Heart right ventricle (tissue), 16 donors: ENCODE data around the gene ZFAND5. TPM values are rescaled to one million over a fixed set of nuclear protein-coding genes. Genes with fewer than 3 reads are reported as not detected.

Experiments used
- ATAC-seq, 8 donors: fragments of 200-7000 bp; cut with Tn5 transposase; one replicate each; pipeline ENCODE4 v1.9.1; 2020; ENCODE audit warnings: mild to moderate bottlenecking in 8 of 8, moderate library complexity in 8 of 8, moderate number of reproducible peaks in 1 of 8
- DNase-seq, 2 donors: peaks; one replicate each; pipeline ENCODE4 v3.0.0-alpha.2; 2020
- H3K27ac ChIP-seq, 10 donors: fragments of 200-600 bp; sonication (generic) in 2 of 10; one replicate each; pipeline versions ENCODE4 v1.5.0 to v1.8.0; 2020 to 2022; ENCODE audit warnings: mild to moderate bottlenecking in 3 of 10
- H3K27me3 ChIP-seq, 7 donors: fragments of 200-600 bp; one replicate each; pipeline ENCODE4 v1.8.0; 2021 to 2022; ENCODE audit warnings: mild to moderate bottlenecking in 2 of 7
- H3K36me3 ChIP-seq, 9 donors: fragments of 200-600 bp; sonication (generic) in 1 of 9; one replicate each; pipeline versions ENCODE4 v1.5.0 to v1.8.0; 2020 to 2022; ENCODE audit warnings: mild to moderate bottlenecking in 2 of 9
- H3K4me1 ChIP-seq, 9 donors: fragments of 200-600 bp; sonication (generic) in 1 of 9; one replicate each; pipeline versions ENCODE4 v1.5.0 to v1.8.0; 2020 to 2022; ENCODE audit warnings: mild to moderate bottlenecking in 4 of 9
- H3K4me3 ChIP-seq, 10 donors: fragments of 200-600 bp; sonication (generic) in 2 of 10; one replicate each; pipeline versions ENCODE4 v1.5.0 to v1.8.0; 2020 to 2022; ENCODE audit warnings: mild to moderate bottlenecking in 7 of 10, moderate library complexity in 2 of 10
- H3K9me3 ChIP-seq, 11 donors: fragments of 200-600 bp in 10 of 11; sonication (generic) in 2 of 11; one replicate each; pipeline versions ENCODE4 v1.5.0 to v1.8.0; 2013 to 2022; ENCODE audit warnings: mild to moderate bottlenecking in 2 of 11, control low read depth in 1 of 11, moderate library complexity in 1 of 11
- CTCF ChIP-seq, 9 donors: fragments of 200-600 bp; sonication (generic) in 2 of 9; IDR thresholded peaks; one replicate each; pipeline versions ENCODE4 v1.5.0 to v1.8.0; 2021 to 2022; ENCODE audit warnings: antibody characterized with exemption in 9 of 9, mild to moderate bottlenecking in 5 of 9, moderate library complexity in 1 of 9
- WGBS, 2 donors: extraction: QIAGEN DNeasy Blood & Tissue Kit; methylation state at CpG; one replicate each; pipeline ENCODE4 v1.1.7; 2013; ENCODE audit warnings: inconsistent platforms in 1 of 2; 5-methylcytosine and 5-hydroxymethylcytosine counted together
- intact Hi-C, 10 donors: fragments of 100-400 bp; cut with DNase I; formaldehyde crosslinking; loops; one replicate each; pipeline versions ENCODE4 v1.11.1 to v1.14.2; 2022
- polyA plus RNA-seq, 2 donors: library from polyadenylated mRNA; stranded (reverse); fragments of 200-250 nt; gene quantifications; one replicate each; pipeline ENCODE4 v1.2.3, GENCODE V29; 2013
- total RNA-seq, 10 donors: library from RNA; stranded (reverse); fragmentation: NEBNext Ultra II Directional in 3 of 10; extraction: Animal tissue kit (Norgen Biotek cat#: 25700) in 3 of 10; gene quantifications; one replicate each; pipeline versions ENCODE4 v1.2.1 to v1.2.4, GENCODE V29; 2021 to 2023
- donor health status: Arrhythmogenic right ventricular cardiomyopathy.
- donor health status: ischemic (EF 13 %, LVEDD 7.1; RV severe dilation, severe dysfunction).
- donor health status: healthy with polysubstance abuse.
- donor health status: DM: no; HTN: yes; CAD: no.
- donor health status: DM: no; HTN: no; CAD: no.
- donor health status: ischemic (EF 25% LVEDD 6.9; RV normal size, moderate dysfunction).
- donor health status: ischemic (EF 25% LVEDD 5.7; RV mildly dilated, moderate dysfunction).
- donor health status: healthy.
- donor health status: DM: yes; HTN: yes; CAD: no.
- donor health status: Ischemic cardiomyopathy.
- donor health status: ischemic (EF 35%, LVEDD 5.7; RV mildly dilated, moderate dysfunction).
- donor health status: nonischemic (EF 11% LVEDD 7.7; RV severe dilation, severe dysfunction).
- donor health status: DM: yes; HTN: yes; CAD: no.
- donor health status: PGD.
- donor health status: ischemic (EF 29% LVEDD 5.4; RV normal size, mild dysfunction).
- donor health status: nonischemic (EF 23%, LVEDD 6.1; RV moderate dilation, normal function).

ZFAND5 gene
- total and polyA plus RNA-seq, 12 donors, result 66.7 to 280 (median 217) TPM

DNA sequence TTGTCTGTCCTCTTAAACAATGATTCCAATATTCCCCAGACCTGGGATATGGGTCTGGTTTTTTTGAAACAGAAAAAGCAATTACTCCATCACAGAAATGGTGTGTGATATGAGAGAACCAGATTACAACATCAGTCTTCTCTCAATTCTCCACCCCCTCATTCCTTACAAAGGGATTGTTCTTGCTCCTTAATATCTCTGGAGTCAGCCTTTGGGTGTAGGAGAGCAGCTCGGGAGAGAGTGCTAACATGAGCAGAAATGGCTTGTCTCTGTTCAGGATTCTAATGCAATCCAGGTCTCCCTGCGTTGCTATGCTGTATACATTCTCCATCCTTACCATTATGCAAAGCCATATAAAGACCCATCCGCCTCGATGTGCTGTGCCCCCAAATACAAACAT lies 32.7 kb downstream of the ZFAND5 start:
- TF ChIP-seq CTCF (IDR thresholded peaks at IDR 0.05), result no peak
- H3K4me1 ChIP-seq, result no peaks in the 10 kb centered on the region
- peaks cover 0 to 24% (median 0%) of the 10 kb centered on the region in 9 donors for H3K36me3 ChIP-seq
- no peak overlapping the region for H3K27ac ChIP-seq
- WGBS, 2 donors, result 73 to 77% methylated on average over 4 of the region's 4 CpGs
- intact Hi-C loops, result no loop called here
- H3K4me3 ChIP-seq, result no peak overlapping the region
- ATAC-seq (no peak), DNase-seq (no peak)
- H3K27me3 ChIP-seq, result no peaks in the 10 kb centered on the region
- H3K9me3 ChIP-seq, result no peaks in the 10 kb centered on the region

- H3K4me1 ChIP-seq, result no peaks in the 10 kb centered on the region
- H3K27me3 ChIP-seq, result no peaks in the 10 kb centered on the region
- H3K4me3 ChIP-seq, result no peak overlapping the region
- H3K9me3 ChIP-seq, result peaks cover 0 to 11% (median 0%) of the 10 kb centered on the region in 11 donors
- WGBS, 2 donors, result 91 to 92% methylated on average over 10 of the region's 10 CpGs
- TF ChIP-seq CTCF (IDR thresholded peaks at IDR 0.05), result no peak
- H3K27ac ChIP-seq, result no peak overlapping the region
- DNase-seq, result no peak
- H3K36me3 ChIP-seq, result no peaks in the 10 kb centered on the region
- ATAC-seq, result no peak
- intact Hi-C loops, result no loop called here
Measured at GRCh38 chr9:72327631-72328030, 37.4 kb downstream of the ZFAND5 start.

DNA sequence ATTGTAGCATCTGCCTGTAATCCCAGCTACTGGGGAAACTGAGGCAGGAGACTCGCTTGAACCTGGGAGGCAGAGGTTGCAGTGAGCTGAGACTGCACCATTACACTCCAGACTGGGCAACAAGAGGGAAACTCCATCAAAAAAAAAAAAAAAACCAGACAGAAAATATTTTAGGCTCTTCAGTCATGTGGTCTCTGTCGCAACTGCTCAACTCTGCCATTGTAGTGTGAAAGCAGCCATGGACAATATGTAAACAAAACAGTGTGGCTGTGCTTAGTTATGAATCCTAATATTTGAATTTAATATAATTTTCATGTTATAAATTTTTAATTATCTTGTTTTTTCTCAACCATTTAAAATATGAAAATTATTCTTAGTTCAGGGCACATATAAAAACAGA lies 38.4 kb downstream of the ZFAND5 start:
- 92 to 99% methylated on average over 2 of the region's 2 CpGs for WGBS, 2 donors
- intact Hi-C loops, result no loop called here
- Histone ChIP-seq H3K9me3 (peaks cover 0 to 12% (median 0%) of the 10 kb centered on the region in 11 donors), H3K4me3 (no peak overlapping the region), H3K27me3 (no peaks in the 10 kb centered on the region), H3K36me3 (no peaks in the 10 kb centered on the region), H3K27ac (no peak overlapping the region), H3K4me1 (no peaks in the 10 kb centered on the region)
- TF ChIP-seq CTCF (IDR thresholded peaks at IDR 0.05), result no peak
- DNase-seq, result no peak
- ATAC-seq, result no peak

- 86 to 95% methylated on average over 3 of the region's 3 CpGs for WGBS, 2 donors
- no peak overlapping the region for H3K27ac ChIP-seq
- H3K27me3 ChIP-seq, result no peaks in the 10 kb centered on the region
Measured at GRCh38 chr9:72324974-72325373, 40.0 kb downstream of the ZFAND5 start.

More at GRCh38 chr9:72324974-72325373, 40.0 kb downstream of the ZFAND5 start:
- TF ChIP-seq CTCF (IDR thresholded peaks at IDR 0.05), result no peak
- intact Hi-C loops, result no loop called here
- H3K4me3 ChIP-seq, result no peak overlapping the region
- ATAC-seq (no peak), DNase-seq (no peak)
- peaks cover 0 to 12% (median 0%) of the 10 kb centered on the region in 11 donors for H3K9me3 ChIP-seq
- H3K4me1 ChIP-seq, result no peaks in the 10 kb centered on the region
- no peaks in the 10 kb centered on the region for H3K36me3 ChIP-seq
